ENCODE results near the gene SMYD3. TPM values are rescaled to one million over a fixed set of nuclear protein-coding genes. Genes with fewer than 3 reads are reported as not detected.

The SMYD3 gene
- total and polyA plus RNA-seq, 9 of the 15 experiments (the other 6 are each of a cell fraction or from before 2014, with no cell fraction given), result 128 to 440 (median 197) TPM

DNA sequence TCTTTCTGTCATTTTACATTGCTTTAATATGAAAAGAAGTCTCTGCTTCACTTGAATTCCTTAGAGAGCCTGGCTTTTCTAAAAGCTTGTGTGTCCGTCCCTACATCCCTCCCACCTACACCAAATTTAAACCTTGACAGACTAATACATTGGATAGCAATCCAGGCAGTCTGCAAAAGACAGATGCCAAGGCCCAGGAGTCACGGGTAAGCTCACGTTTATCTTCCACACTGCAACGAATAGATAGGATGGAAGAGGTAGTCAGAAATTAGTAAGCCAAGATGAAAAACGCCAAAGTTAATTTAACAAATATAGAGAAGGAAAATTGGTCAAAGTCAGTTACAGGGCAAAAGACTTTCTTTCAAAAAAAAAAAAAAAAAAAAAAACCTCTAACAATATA lies 338.1 kb downstream of the SMYD3 start:
- ATAC-seq (peak; percentile 72), DNase-seq (ENCODE audit: extremely low read depth in 1 of 4, low spot score in 3 of 4) (peak; percentile 67 to 86 (median 76)), FAIRE-seq (peak; percentile 71)
- H2AFZ ChIP-seq (ENCODE audit: low read depth, low read length), result peak overlapping the region; percentile 65
- no peaks in the 10 kb centered on the region for H4K20me1 ChIP-seq (replicated peaks; ENCODE audit: control insufficient read depth, insufficient read depth, low read length)
- H3K27me3 ChIP-seq (ENCODE audit: control insufficient read depth in 2 of 2, insufficient read depth in 2 of 2, low read length in 2 of 2), result no peaks in the 10 kb centered on the region
- CTCF ChIA-PET (ENCODE audit: low intra/inter-chr PET ratio), result no interaction called here
- peak overlapping the region; percentile 37 for H3K4me2 ChIP-seq (ENCODE audit: insufficient read depth, low read length)
- in situ Hi-C loops (cut with MboI) (no loop called here), intact Hi-C loops (cut with micrococcal nuclease) (no loop called here)
- no peak overlapping the region for H3K4me3 ChIP-seq
- peaks cover 4% of the 10 kb centered on the region; the same call in 1 of the 2 replicates for H3K9me3 ChIP-seq (replicated peaks; ENCODE audit: control insufficient read depth, insufficient read depth, low read depth, low read length)
- POLR2A ChIA-PET, result interaction anchor here (0.9 to 3.2 kb wide), 8 partner anchors 9 to 35 kb away, joined by 3 to 17 read pairs (median 3); no protein-coding TSS in a partner anchor
- H3K9me1 ChIP-seq (ENCODE audit: control insufficient read depth, insufficient read depth, low read length), result no peaks in the 10 kb centered on the region
- peaks cover 52% of the 10 kb centered on the region for H3K79me2 ChIP-seq (ENCODE audit: control insufficient read depth, insufficient read depth, low read length)
- peak overlapping the region in 1 of 2 experiments; percentile 67; a peak in 2 of 4 replicates for H3K9ac ChIP-seq (ENCODE audit: insufficient read depth in 1 of 2, low read depth in 2 of 2, low read length in 2 of 2)
- peaks cover 4% of the 10 kb centered on the region for H3K36me3 ChIP-seq (ENCODE audit: control insufficient read depth, insufficient read depth, low read length)
- WGBS (ENCODE audit: insufficient coverage, low coverage, missing lambda C conversion rate), result 4% methylated on average over 5 of the region's 5 CpGs
- no TSS peak for BruUV-seq (replicated peaks)
- H3K27ac ChIP-seq (ENCODE audit: extremely low read depth, low read depth, low read length), result peak overlapping the region; percentile 78
- H3K4me1 ChIP-seq (replicated peaks in 1 of 2; ENCODE audit: control insufficient read depth in 2 of 2, insufficient read depth in 2 of 2, low read length in 2 of 2), result peaks cover 21 to 63% of the 10 kb centered on the region in 2 experiments
- TF ChIP-seq PTBP1 (IDR thresholded peaks at IDR 0.05; ENCODE audit: low read depth, low read length) (no peak), ZKSCAN8 (CRISPR knock-in tag; IDR thresholded peaks at IDR 0.05) (no peak; the same call in 1 of the 2 replicates), PML (IDR thresholded peaks at IDR 0.05; ENCODE audit: low read length) (peak; percentile 79), RCOR1 (IDR thresholded peaks at IDR 0.05; ENCODE audit: borderline replicate concordance in 1 of 2, low read depth in 2 of 2, low read length in 2 of 2) (peak in 1 of 2 experiments; percentile 74; a peak in 3 of 4 replicates), EWSR1 (IDR thresholded peaks at IDR 0.05; ENCODE audit: borderline replicate concordance, low read depth, partially characterized antibody) (no peak), MEF2A (IDR thresholded peaks at IDR 0.05; ENCODE audit: control insufficient read depth, low read depth, low read length) (peak; percentile 37; the same call in 1 of the 2 replicates), ARID1B (IDR thresholded peaks at IDR 0.05) (peak; percentile 86), TCF3 (CRISPR knock-in tag; IDR thresholded peaks at IDR 0.05) (peak; percentile 85), POLR2AphosphoS5 (IDR thresholded peaks at IDR 0.05; ENCODE audit: control insufficient read depth, insufficient read depth, low read depth, low read length) (peak; percentile 88), HMBOX1 (IDR thresholded peaks at IDR 0.05) (peak; percentile 82), MTA2 (IDR thresholded peaks at IDR 0.05; ENCODE audit: low read depth) (peak; percentile 66; the same call in 1 of the 2 replicates), LEF1 (IDR thresholded peaks at IDR 0.05) (no peak), ZNF217 (CRISPR knock-in tag; IDR thresholded peaks at IDR 0.05) (no peak), CBFA2T2 (conservative IDR thresholded peaks at IDR 0.05) (peak; percentile 89), E2F6 (IDR thresholded peaks at IDR 0.05; ENCODE audit: borderline replicate concordance in 1 of 2, extremely low read depth in 1 of 2, insufficient read depth in 1 of 2, insufficient read length in 1 of 2, low read depth in 1 of 2, low read length in 1 of 2, poor library complexity in 1 of 2, severe bottlenecking in 1 of 2) (no peak)
- TF ChIP-seq, protein P1, sequence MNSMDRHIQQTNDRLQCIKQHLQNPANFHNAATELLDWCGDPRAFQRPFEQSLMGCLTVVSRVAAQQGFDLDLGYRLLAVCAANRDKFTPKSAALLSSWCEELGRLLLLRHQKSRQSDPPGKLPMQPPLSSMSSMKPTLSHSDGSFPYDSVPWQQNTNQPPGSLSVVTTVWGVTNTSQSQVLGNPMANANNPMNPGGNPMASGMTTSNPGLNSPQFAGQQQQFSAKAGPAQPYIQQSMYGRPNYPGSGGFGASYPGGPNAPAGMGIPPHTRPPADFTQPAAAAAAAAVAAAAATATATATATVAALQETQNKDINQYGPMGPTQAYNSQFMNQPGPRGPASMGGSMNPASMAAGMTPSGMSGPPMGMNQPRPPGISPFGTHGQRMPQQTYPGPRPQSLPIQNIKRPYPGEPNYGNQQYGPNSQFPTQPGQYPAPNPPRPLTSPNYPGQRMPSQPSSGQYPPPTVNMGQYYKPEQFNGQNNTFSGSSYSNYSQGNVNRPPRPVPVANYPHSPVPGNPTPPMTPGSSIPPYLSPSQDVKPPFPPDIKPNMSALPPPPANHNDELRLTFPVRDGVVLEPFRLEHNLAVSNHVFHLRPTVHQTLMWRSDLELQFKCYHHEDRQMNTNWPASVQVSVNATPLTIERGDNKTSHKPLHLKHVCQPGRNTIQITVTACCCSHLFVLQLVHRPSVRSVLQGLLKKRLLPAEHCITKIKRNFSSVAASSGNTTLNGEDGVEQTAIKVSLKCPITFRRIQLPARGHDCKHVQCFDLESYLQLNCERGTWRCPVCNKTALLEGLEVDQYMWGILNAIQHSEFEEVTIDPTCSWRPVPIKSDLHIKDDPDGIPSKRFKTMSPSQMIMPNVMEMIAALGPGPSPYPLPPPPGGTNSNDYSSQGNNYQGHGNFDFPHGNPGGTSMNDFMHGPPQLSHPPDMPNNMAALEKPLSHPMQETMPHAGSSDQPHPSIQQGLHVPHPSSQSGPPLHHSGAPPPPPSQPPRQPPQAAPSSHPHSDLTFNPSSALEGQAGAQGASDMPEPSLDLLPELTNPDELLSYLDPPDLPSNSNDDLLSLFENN (IDR thresholded peaks at IDR 0.05; ENCODE audit: low read depth in 2 of 2, low read length in 2 of 2), result peak in 1 of 2 experiments; percentile 71; a peak in 1 of 4 replicates
- TF ChIP-seq, protein P2, sequence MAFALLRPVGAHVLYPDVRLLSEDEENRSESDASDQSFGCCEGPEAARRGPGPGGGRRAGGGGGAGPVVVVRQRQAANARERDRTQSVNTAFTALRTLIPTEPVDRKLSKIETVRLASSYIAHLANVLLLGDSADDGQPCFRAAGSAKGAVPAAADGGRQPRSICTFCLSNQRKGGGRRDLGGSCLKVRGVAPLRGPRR (CRISPR knock-in tag; IDR thresholded peaks at IDR 0.05), result no peak

Measured in K562 (cell line).